T1000 (cell line): ENCODE data around the gene FRY.
"Not testable (repeated sequence)": the region's sequence is repeated elsewhere in the genome, so short reads cannot be mapped to it uniquely, and the experiment has no call there.

Source experiments
- DNase-seq: peaks from one replicate; lab custom pipeline; 2025; ENCODE audit warnings: mixed read lengths; lab: John Stamatoyannopoulos, UW

The FRY gene

DNA sequence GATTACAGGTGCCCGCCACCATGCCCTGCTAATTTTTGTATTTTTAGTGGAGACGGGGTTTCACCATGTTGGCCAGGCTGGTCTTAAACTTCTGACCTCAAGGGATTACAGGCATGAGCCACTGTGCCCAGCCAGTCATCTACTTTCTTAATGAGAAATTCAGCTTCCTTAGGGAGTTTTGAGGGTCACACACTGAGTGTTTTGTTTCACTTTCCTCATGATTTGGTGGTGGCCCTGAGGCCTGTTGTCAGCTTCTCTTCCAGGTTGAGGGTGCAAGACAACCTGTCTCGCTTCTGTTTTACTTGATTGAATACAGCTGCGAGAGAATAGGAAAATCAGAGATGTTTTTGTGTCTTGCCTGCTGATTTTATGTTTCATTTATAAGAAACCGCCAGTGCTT, 9.9 kb downstream of the FRY start:
- DNase-seq: no peak

DNA sequence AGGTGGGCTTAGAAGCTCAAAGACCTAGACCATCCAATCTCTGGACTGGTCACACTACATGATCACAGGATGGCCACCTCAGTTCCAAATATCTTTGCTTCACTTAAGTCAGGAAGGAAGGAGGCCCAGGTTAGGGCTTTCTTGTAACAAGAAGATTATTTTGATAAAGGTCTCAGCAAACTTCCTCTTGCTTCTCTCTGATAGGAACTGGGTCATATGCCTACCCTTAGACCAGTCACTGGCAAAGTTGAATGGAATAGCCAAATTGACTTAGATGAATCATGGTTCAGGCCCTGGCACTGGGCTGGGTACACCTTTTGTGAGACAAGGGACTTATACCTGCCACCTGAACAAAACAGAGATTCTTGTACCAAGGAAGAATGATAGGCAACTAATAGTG, 11.0 kb downstream of the FRY start:
- DNase-seq: no peak

DNA sequence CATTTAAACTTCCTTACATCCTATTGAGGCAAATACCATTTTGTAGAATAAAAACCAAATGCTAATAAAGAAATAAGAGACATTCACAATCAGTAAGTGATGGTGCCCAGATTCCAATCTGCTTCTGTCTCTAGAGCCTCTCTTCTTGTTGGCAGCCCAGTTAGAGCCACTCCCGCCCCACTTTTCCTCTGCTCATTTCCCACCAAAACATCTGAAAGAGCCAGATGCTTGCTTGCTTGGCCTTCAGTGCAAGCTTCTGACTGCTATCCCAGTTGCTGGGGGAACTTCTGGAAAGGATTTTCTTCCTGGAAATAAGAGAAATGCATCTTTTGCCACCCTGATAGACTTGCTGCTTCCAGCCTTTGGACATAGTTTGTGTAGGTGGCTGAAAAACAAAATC, 12.9 kb downstream of the FRY start:
- DNase-seq: no peak

DNA sequence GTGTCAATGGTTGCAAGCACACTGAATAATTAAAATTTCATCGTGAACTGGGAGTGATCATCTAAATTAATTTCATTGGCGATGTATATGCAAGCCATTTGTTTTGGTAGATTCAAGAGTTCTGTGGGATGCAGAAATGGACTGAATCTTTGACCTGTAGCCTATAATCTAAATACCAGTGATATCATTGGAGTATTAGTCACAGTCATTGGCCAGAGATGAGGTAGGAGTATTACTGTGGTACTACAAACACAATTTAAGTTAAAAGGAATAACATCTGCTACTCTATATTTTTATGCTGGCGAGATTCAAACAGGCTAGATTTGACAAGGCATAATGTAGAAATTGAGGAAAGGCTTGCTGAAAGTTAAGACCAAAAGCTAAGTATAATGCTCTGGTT, 14.0 kb downstream of the FRY start:
- no peak for DNase-seq

DNA sequence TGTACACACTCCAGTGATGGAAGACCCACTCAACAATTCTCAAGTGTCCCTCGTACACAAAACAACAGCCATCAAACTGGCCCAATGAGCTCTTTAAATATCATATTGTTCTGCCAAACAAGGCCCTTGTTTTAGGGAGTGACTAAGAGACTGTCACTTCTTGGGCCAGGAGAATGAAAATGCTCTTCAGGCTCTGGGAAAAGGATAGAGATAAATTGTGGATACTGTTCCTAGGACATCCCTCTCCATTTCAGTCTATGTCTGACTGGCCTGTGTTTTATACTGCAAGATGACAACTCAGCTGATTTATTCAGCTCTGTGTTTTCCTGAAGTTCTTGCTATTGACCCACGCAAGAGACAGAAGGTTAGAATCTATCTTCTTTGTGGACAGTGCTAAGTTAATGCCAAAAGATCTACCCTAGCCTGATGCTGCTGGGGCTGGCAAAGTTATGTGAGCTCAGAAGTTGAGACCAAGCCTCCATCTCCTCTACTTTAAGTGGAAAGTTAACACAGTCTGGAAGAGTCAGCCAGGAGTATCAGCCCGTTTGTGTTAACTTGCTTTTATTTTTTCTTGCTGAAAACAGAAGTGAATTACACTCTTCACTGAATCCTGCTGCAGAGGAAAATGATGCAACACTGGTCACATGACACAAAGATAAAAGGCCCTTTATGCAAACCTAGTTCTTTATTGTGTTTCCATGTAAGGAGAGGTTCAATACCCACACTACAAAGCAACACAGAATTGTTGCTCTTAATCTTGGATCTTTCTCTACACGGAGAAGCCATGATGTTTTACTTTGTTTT, 14.6 kb downstream of the FRY start:
- DNase-seq: no peak

DNA sequence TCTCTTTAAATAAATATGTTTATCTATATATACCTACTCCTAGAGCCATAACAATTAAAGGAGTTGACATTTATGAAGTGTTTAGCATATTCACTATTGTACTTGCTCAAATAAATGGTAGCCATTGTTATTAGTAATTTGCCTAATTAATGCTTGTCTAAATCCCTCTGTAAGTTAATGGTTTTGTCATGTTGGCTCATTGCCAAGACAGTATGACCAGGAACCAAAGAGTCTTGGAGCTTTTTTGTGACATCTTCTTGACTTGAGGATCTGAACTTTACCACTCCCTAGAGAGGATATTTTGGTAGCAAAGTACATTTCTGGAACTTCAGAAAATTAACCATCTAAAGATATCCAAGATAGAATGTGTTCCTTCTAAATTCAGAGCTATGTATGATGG, 15.5 kb downstream of the FRY start:
- no peak for DNase-seq

DNA sequence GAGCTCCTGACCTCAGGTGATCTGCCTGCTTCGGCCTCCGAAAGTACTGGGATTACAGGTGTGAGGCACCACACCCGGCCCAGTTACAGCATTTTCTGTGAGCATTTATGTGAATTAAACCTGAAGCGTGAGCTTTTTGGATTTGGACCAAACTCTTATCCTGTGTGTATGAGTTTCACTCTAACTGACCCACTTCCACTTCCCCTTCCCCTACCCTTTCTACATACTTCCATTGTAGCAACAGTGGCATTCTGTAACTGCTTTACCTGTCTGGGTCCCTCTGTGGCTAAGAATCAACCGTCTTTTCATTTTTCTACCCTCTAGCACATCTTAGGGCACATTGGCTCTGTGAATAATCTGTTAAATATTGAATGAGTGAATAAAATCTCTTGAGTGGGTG, 16.2 kb downstream of the FRY start:
- DNase-seq: no peak

DNA sequence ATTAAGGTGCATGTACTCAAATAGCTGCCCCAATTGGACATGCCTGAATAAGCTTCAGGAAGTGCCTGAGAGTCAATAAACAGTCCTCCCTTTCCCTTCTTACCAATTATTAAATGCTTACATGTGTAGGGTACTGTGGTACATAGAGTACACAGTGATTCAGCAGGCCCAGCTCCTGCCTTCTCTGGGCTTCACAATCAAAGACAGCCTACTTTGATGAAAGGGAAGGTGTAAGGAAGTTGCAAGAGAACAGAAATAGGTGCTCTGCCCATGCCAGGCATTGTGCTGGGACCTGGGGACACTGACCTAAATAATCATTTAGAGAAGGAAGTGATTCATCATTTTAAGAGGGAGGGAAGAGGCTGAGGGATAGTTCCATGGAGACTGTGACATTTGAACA, 17.2 kb downstream of the FRY start:
- no peak for DNase-seq

DNA sequence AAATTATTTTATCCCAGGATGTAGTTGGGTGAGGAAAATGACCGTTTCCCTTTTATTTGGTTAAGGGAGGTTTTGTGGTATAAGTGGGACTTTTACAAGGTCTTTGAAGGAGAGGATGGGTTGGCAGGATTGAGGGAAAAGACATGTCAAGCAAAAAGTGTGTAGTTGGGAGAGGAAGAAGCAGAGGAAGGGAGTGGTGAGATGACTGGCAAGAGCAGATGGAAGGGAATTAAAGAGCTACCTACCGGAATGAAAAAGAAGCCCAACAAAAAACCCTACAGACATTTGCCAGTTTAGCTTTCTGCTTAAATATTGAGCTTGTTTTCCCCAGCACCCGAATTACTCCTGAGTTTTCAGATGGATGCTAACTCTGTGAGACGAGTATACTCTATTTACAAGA, 19.6 kb downstream of the FRY start:
- no peak for DNase-seq

DNA sequence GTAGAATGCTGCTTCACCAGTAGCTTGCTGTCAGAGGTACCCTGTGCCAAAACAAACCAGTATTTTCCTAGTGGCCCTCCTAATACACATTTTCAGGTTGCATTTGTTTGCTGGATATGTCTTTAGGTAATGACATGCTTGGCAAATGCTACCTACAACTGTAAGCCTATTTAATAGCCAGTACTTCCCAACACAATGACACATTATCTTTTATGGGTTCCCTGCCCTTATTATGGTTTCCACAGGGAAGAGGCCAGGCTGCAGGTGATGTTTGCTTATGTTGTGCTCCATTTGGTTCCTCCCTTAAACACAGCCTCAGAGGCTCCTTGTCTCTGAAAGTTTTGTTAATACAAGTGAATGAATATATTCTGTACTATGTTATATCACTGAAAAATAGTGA, 24.7 kb downstream of the FRY start:
- no peak for DNase-seq

DNA sequence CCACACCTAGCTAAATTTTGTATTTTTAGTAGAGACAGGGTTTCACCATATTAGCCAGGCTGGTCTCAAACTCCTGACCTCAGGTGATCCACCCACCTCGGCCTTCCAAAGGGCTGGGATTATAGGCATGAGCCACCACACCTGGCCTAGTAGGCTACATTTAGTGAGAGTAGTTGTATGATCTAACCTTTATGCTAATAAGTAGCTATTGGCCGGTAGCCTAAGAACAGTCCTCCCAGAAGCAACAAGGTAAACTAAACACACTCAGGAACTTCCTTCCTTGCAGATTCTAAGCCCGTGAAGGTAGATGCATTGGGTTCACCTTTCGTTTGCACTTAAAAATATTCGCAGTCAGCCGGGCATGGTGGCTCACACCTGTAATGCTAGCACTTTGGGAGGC, 25.8 kb downstream of the FRY start:
- DNase-seq: not testable (repeated sequence)

DNA sequence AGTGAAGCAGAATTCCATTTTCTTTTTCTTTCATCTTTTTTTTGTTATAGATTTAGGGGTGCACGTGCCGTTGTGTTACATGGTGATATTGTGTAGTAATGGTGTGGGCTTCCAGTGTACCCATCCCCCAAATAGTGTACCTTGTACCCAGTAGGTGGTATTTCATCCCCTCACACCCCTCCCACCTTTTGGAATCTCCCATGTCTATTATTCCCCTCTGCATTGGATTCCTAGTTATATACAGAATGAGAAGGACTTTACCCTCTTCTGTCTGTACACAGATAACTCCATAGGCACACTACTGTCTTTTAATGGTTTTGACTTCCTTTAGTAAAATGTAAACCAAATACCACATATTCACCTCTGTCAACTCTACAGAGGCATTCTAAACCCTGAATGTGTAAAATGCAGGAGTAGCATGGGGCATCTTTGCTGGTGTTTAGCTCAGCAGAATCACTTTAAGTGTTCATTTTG, 28.0 kb downstream of the FRY start:
- no peak for DNase-seq

DNA sequence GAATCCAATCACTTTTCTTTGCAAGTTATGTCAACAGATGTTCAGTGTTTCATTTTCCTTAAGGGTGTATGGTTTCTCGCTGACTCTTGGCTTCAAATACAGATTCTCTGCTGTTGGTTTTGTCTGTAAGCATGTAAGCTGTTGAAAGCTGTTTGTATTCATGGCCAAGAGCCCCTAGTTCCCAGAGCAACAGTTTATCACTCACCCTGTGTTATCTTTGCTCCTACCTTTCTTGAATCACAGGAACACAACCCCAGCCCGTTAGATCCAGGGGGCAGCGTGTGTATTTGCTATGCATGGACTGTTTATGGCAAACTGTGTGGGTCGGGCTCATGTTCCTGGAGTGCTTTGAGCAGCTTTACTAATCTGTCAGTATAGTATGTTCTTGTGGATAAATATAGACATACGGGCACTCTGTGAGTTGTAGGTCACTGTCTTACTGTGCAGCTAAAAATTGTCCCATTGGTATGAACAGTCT, 28.9 kb downstream of the FRY start:
- no peak for DNase-seq

DNA sequence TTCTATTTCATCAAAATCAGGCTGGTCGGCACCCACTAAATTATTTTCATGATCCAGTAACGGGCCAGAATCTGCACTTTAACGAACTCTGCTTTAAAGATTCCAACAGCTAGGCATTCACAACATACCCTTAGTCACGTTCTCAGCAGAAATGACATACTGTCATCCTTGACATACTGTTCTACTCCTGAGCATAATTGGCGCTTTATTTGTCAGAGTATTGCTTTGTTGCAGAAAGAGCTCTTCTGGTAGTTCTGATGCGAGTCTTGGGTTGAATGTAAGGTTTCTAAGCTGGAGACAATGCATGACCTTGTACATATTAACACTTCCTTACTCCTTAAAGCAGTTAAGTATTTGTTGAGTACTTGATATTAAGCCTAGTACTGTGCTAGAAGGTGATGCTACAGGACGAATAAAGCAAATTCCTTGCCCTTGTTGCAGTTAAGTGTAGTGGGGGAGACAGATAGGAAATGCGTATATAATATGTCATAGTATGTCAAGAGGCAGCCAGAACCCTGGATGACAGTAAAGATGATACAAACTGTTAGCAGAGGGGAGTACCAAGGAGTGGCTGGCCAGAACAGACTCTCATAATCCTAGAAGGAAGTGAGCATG, 32.2 kb downstream of the FRY start:
- DNase-seq: no peak

DNA sequence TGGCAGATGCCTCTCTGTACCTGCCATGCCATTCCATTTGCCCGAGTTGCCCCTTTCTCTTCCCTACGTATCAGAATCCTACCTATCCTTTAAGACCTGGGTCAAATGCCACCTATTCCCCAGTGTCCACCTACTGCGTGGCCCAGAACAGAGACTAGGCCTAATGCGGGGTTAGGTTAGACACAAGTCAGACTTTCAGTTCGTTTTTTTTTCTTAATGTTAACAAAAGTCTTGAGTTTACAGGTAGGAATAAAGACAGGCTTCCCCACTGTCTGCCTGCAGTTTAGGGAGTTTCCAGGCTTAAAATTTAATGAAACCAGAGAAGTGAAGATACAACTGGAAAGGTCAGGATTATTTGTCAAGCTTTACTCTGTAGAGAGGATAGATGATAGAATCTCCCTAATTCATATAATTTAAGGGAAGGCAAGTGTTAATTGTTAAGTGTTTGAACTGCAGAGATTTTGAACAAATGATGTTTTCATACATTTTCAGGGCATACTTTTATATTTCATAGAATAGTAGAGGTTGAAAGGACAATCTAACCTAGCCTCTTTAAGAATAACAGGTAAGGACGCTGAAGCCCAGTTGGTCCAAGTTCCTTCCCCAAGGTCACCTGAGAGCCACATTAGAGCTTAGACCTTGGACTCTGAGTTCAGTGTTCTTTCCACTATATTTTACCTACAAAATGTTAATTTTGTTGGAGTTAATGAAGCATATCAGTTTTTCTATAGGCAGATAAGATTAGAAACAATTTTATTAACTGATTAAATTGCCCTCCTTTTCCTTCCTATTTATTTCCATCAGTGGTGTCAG, 35.8 kb downstream of the FRY start:
- DNase-seq: no peak

DNA sequence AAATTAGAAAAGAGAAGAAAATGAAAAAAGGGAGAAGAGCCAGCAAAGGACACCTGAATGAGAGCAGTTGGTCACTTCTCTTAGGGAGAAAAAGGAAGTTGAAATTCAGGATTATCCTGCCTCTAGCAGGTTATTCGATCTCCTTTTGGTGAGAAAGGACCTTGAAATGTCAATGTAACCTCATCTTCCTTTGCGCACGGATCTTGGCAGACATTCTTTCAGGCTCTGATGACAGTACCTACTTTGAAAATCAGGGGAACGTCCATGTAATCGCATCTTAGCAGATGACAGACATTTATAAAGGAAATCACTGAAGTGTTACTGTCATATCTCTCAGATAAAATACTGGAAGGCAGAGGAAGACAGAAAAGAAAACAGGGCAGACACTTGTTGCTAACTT, 36.7 kb downstream of the FRY start:
- no peak for DNase-seq

DNA sequence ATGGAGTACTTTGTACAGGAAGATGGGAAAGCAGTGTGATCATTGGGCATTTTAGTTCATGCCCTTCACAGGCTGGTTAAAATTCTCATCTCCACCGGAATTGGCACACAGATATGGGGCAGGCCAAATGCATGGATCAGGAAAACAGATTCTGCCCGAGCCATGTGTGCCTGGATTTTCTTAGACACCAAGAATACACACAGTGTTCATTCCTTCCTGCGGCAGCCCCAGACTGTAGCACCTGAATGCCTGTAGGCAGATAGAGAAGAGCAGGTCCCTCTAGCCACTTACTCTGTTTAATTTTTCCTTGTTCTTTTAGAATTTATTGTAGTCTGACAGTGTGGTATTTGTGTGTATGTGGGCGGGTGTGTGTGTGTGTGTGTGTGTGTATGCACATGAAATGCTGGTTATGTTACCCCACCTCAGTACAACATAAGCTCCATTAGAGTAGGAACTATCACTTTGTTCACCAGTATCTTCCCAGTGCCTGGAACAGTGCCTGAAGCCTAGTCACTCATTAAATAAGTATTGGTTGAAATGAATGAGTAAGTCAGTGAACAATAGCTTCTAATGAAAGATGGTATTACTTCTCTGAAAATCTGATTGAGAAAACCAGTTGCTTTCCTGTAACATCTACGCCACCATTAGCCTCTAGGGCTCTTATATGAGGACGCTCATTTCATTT, 41.7 kb downstream of the FRY start:
- DNase-seq: no peak

DNA sequence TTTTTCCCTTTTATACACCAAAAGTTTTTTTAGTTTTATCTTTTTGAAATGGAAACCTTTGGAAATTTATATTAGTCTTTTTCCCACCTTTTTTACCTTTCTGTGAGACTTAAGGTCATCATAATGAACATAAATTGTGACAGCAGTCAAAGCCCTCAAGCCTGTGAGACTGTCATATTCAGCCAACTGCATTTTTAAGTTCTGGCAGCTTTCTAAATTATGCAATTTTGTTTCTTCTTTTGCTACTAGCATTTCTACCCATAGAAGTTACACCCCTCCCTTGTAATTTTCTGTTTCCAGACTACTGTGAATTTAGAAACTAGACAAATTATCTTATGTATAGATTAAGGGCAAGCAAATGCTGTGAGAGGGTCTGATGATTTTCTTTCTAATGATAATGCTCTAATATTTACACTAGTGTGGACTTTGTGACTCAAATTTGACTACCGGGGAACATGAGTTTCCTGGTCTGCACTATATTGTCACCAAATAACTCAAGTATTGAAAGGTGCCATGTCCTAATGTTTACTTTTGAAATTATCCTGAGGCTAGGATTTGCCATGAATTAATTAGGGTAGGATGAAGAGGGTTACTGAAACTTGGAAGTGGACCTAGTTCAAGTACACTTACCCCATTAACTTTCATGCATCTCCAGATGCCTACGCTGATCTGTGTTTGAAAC, 43.7 kb downstream of the FRY start:
- no peak for DNase-seq

DNA sequence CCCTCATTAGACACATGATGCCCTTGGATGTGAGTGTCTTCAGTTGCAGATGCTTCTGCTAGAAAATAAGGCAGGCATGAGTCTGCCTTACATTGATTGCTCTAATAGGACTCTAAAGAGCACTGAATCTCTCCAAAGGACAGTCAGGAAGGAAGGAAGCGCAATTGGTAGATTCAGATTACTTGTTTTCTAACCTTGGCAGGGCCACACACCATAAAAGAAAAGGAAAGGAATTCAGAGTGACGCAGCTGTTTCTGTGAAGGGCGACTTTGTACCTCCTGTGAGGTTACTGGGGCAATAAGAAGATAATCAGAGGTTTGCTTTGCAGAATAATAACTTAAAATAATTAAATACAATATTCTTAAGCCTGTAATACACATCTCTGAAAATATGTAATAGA, 48.0 kb downstream of the FRY start:
- no peak for DNase-seq

DNA sequence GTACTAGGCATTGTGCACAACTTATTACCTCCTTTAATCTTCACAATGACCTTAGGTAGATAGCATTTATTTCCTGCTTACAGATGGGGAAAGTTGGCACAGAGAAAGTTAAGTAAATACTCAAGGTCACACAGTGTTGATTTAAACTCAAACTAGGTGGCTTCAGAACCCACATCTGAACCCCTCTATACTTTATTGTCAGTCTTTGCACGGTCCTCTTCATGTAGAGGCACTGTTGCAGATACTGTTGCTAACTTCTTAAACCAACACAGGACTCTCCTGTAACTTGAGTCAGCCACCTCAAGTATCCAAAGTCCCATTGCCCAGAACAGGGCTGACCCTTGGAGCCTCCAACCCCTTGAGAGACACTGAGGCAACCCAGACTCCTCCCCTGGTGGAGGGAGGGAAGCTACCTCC, 48.8 kb downstream of the FRY start:
- DNase-seq: no peak

DNA sequence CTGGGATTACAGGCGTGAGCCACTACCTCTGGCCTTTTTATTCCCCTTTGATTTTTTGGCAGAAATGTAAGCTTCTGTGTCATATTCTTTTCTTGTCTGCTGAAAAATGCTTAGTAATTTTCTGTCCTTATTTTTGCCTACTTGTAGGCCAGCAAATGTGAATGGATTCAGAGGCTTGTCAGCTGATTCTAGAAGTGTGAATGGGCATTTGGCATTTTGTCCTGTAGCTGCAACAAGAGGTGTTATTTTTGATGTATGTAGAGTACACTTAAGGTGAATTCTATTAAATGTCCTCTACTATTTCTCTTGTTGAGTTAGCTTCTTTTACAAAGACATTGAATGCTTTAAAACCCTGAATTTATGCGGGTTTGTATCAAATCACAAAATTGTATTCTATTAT, 50.0 kb downstream of the FRY start:
- no peak for DNase-seq

DNA sequence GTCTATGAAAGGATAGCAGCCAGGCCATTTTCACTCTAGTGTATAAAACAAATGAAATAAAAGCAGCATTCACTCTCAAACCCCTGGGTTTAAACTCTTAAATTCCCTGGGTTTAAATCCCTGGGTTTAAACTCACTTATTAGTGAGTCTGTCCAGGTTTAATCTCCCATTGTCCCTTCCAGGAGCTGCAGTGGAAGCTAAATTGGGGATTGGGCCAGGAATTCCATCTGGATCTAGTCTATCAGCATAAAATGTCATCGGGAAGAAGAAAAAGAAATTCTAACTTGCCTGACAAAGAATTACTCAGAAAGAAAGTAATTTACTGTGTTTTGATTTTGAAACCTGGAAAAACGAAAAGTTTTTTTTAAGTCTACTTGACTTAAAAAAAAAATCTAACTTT, 54.8 kb downstream of the FRY start:
- DNase-seq: no peak
